ENCODE measurements around the gene GRIP2.
A peak's percentile ranks its signal among the peaks of the same experiment; 100 is the strongest.

Gene GRIP2

DNA sequence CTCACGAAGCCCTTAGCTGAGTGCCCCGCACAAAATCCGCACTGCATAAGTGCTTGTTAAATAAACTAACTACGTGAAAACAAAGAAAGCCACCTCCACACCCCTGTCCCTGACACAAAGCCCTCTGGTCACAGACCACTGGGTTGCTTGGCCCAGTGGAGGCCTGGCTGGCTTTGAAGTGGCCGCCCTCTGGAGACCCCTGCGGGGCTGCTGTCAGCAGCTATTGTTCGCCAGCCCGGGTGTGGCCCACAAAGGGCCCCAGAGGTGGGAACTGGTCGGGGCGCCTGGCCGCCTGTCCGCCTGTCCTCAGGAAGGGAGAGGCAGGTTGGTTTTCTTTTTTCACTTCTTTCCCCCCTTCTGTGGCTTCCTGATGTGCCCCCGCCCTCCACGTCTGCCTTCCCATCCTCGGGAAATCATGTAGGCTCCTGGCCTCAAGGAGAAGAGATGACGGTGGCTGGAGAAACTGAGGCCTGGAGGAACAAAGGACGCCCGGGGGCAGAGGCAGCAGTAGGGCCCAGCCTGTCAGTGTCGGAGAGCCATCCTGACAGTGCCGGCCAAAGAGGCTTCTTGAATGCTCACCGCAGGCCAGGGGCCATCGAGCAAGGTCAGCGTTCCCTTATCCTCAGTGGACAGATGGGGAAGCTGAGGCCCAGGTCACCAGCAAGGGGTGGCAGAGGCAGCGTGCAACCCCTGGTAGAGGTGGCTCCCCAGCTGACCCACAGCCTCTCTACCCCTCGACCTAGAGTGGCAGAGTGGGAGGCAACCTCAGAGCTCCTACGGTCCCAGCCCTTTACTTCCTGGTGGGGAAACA is 76.6 kb downstream of the GRIP2 start:
- DNase-seq, result no peak

DNA sequence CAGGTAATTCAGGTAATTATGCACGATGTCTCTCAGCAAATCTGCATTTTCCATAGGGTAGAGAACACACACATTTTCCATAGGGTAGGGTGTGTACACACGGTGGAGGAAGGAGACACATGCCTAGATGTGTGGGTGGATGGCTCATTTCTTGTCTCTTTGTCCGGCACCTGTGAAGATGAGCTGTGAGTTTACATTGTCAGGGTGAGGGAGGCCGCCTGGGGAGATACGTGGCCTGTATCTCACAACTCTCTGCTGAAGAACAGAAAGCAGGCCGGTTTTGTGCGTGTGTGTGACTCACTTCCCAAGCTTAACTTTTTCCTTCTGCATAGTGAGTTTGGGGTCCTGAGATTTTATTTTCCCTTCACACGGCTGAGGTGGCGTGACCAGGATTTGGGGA is 77.4 kb downstream of the GRIP2 start:
- no peak for DNase-seq

DNA sequence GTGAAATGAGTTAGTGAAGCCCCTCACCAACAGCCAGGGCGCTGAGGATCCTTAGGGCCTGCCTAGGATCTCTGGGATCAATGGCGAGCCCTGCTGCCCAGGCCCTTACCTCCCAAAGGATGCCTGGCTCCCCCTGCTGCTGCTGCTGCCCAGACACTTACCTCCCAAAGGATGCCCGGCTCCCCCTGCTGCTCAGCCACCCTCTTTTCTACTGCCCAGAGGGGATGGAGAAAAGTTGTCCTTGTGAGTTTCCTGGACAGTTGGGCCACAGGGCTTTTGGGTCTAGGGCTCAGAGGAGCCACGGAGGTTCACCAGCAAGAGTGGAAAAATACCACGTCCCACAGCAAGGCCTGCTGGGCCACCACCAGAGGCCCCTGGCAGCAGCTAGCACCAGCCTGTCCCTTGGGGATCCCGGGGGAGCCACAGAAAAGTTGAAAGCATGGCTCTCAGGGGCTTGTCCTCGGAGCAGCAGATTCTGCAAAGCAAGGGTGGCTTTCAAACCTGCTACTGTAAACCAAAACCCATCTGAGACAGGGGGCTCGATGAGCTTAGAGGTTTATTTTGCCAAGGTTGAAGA is 78.3 kb downstream of the GRIP2 start:
- peak; percentile 90 for DNase-seq

DNA sequence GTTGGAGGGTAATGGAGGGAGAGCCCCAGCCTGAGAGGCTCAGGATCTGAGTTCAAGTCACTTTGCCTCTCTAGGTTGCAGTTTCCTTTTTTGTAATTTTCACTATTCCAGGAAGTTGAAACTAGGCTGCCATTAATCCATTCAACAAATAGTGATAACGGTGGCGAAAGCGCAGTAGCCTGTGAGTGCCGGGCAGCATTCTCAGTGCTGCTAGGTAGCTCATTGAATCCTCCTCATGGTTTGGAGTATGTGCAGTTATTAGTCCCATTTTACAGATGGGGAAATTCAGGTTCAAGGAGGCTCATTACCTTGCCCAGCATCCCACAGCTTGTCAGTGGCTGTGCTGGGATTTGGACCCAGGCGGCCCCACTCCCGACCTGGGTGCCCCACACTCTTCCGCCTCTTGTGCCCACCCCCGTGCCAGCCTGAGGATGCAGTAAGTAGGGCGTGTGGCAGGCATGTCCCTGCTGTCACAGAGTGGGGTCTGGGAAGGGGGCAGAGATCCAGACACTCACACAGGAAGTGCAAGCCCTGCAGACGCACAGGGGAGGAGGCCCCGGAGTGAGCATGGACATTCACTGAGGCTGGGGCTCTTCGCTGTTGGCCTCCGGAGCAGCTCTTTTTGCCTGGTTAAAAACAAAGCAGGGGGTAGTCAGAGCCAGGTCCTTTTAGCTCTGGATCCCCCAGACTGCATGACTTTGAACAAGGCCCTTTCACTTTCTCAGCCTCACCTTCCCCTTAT is 79.0 kb downstream of the GRIP2 start:
- no peak for DNase-seq

DNA sequence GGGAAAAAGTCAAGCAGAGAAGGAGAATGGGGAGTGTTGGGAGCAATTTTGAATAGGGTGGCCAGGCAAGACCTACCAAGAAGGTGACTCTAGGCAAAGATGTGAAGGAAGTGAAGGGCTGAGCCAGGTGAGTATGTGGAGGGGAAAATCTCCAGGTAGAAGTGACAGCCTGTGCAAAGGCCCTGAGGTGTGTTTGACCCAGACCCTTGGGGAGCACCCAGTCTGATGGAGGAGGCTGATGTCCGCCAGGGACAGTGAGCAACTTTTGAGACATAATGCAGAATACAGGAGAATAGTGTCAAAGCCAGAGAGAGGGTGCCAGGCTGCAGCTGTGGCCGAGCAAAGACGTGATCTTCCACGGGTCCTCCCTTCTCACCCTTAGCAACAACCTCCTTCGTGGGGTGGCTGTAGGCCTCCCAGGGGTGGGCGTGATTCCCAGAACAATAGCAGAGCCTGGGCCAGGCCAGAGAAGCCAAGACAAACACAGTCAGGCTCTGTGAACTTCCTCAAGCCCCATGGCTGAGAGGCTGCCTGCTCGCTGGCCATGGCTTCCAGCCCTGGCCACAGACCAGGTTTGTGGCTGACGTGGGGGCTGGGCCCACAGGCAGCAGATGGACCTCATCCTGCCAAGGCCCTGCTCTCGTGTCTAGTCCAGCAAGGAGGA is 79.7 kb downstream of the GRIP2 start:
- no peak for DNase-seq

DNA sequence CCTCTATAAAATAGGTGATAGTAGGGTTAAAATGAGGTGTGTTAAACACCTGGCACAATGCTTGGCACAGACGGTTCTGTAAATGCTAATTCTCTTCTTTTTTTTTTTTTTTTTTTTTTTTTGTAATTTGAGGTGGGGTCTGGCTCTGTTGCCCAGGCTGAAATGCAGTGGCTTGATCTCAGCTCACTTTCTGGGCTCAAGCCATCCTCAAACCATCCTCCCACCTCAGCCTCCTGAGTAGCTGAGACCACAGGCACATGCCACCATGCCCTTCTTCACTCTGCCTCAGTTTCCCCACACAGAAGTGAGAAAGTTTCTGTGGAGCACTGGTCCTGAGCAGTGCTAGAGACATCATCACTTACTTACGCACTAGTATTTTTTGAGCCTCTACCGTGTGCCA is 80.4 kb downstream of the GRIP2 start:
- no peak for DNase-seq

DNA sequence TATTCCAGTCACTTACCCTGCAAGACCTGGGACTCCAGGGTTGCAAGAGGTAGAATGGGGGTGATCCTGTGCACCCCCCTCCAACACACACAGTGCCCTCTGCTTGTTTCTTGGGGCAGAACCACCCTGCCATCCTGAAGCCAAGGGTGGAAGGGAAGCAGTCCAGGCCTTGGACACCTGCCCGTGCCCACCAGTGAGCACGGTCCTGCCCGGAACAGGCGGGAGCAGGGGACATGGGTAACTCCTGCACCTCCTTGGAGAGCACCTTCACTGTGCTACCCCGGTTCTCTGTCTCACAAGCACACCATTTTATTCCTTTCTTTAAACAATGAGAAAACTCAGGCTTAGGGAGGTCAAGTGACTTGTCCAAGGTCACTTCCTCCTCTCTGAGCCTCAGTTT is 80.8 kb downstream of the GRIP2 start:
- DNase-seq, result no peak

DNA sequence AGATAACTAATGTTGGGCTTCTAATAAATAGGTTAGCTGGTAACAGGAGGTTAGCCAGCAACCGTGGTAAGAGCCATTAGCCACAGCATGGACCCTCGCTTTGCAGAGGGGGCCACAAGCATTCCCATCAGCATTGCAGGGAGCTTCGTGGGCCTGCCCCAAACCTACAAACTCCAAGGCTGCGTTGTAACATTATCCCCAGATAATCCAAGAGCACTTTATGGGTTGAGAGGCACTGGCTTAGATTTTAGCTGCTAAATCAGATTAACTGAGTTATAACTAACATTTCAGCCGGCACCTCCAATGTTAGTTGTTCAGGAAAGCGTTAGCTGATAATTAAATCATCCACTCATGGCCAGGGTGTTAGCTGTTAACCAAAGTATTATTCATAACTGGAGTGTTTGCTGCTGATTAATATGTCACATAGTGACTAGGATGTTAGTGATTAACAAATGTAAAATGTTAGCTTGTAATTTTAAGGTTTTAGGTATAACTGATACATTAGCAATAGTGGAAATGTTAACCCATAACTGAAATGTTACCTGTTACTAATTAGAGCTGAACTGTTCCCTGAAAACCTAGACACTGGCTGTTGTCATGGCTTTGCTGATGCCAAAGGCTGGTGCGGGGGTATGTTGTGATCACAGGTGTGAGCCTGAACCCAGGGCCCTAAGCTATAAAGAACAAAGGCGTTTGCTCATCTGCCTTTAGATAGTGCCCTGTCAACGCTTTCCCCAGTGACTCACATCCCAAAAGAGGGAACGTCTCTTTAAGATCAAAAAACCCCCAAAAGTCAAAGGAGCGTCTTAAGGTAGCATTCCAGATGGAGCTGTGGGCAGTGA is 81.5 kb downstream of the GRIP2 start:
- no peak for DNase-seq

DNA sequence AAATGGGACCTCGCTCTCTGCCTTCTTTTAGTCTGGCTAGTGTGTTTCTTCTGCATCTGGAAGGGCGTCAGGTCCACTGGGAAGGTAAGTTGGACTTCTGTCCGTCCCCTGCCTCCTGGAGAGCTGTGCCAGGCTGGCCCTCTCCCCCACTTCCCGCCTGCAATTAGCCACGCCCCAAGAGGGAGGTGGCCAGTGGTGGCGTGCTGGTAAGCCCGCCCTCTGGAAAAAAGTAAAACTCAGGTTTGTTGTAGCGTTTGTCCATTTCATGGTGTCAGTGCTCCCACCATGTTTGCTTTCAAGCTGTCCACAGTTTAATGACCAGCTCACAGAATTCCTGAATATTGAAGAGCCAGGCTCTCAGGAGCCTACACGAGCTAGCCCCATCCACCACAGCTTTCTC is 82.1 kb downstream of the GRIP2 start:
- DNase-seq, result no peak

DNA sequence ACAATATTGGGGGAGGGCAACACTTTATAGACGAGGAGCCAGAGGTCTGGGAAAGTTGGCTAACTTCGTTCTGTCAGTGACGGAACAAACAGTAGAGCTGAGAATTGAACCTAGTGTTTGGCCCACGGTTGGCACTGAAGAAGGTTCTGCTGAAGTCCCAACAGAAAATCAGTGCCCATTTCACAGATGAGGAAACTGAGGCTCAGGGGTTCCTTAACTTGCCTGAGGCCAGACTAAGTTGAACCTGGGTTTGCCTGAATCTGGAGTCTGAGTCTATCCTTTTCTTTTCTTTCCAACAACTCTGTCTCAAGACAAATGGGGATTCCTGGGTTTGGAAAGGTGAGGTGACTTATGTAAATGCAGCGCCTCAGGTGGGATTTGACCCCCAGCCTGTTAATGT is 82.7 kb downstream of the GRIP2 start:
- no peak for DNase-seq

DNA sequence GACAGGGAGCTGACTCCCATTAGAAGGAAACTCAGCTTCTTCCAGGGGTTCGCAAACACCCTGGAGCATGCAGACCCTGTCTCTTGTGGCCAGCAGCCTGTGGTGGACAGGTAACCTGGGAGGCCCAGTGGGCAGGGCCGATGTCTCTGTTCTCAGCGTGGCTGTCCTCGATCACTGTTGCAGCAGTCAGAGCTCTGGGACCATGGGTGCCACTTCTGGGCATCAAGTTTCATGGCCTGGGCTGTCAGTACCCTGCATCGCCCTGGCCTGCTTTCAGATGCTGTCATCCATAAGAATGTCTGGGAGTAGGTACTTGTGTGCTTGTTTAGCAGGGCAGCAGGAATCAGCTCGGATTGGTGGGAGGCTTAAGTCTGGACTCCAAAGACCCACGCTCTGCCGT is 83.3 kb downstream of the GRIP2 start:
- DNase-seq, result no peak

DNA sequence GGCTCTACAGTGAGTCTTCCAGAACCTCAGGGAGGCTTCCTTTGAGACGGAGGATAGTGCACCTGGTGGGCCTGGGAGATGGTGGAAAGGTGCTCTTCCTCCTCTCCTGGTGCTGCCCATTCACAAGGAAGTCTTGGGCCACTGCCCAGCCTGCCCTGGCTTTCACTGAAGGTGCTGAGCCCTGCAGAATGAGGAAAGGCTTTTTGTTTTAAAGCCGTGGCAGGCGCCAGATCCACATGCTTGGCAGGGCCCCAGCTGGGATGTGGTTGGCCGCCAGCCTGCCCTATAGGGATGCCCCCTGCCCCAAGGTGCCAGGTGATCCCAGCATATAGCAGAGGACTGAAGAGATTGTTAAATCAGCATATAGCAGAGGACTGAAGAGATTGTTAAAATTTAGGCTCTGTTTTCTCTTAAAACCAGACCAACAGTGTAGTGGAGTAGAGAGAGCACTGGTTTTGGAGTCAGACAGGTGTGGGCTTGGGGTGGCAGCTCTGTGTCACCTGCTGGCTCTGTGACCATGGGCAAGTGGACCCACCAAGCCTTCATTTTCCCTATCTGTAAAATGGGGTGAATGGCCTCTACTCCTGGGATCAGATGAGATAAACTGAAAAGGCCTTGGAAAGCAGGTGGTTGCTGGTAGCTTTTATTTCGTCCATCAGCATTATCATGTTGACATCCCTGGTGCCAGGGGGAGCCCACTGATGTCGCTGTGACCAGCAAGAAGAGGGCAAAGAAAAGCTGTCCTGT is 84.4 kb downstream of the GRIP2 start:
- DNase-seq, result no peak

DNA sequence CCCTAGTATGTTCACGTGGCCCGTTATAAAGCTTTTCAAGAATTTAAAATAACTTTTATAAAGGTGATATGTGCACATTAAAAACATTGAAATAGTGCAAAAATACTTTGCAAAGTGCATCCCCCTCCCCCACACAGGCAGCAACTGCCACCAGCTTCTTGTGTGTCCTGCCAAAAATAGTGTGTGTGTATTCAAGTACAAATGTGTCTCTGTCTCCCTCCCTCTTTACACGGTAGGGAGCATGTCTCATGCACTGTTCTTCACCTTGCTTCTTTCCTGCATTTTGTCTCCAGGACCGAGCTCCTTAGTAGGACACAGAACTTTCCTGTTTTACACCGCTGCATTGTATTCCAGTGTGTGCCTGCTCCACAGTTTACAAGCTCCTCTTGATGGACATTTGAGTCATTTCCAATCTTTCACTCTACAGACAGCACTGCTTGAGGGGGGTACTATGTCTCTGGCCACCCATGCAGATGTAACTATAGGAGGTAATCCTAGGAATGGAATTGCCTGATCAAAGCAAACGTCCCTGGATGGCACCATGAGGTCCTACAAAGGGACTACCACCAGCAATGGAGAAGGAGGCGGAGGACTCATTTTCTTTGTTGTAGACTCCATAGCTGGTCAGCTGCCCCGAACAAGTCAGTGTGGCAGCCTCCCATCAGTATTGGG is 85.4 kb downstream of the GRIP2 start:
- DNase-seq, result no peak

DNA sequence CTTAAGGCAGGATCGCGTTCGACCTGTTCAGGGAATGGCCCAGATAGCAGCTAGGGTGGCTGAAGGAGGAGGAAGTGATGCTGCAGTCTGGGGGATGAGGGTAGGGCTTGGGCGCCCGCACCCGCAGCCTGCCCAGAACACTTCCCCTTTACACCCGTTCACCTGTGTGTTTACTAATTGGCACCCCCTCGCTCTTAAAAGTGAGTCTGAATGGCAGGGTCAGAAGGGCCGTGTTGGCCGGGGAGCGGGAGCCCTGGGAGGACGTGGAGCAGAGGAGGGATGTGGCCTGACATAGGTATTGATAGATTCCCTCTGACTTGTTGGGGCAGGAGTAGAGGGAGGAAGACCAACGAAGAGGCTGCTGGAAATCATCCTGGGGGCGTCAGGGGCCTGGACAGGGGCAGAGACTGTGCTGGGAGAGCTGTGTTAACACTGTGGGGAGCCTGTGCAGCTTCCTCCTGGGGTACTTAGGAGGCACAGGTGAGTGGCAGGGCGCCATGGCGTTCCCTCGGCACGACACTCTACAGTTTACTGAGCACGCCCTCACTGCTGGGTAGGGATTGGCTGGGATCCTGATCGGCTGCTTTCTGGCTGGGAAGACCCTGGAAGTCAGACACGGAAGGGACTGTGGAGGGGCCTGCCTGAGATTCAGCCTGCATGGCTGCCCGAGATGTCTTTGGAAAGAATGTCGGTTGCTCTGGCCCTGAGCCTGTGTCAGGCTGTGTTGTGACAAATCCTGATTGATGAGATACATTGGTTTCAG is 86.1 kb downstream of the GRIP2 start:
- no peak for DNase-seq

DNA sequence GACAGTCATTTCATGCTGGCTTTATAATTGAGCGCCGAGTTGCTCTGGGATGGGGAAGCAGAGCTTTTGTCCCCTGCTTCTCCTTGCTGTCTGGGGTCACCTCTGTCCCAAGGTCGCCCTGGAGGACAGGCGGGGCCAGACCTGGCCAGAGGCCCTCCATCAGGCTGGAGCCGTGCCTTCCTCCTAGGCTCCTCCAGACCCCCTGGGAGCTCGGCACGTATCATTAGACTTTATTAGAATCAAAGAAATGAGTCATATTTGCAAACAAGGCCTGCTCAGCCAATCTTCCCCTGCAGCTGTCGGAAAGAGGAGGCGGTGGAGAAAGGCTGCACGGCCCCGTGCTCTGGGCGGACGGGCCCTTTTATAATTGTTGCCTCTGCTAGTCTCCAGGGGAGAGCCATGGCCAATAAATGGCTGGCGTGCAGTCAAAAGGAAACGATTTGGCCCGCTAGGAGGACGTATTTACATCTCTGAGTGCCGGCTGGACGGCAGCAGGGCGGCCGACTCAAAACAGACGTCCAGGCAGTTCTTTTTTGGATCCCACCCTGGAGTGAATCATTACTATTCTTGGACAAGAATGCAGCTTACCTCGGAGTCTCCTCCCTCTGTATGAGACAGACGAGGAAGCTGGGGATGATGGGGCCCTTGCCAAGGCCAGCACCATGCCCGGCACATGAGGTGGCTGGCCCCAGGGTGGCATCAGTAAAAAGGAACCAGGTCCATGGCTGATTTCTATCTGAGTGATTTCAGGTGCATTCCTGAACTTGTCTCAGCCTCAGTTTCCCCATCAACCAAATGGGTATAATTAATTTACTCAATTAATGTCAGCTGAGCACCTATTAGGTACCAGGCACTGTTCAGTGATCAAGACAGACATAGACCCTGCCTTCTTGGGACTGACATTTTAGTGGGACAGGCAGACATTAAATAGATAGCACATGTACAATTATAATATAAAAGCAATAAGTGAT is 87.1 kb downstream of the GRIP2 start:
- DNase-seq, result no peak

DNA sequence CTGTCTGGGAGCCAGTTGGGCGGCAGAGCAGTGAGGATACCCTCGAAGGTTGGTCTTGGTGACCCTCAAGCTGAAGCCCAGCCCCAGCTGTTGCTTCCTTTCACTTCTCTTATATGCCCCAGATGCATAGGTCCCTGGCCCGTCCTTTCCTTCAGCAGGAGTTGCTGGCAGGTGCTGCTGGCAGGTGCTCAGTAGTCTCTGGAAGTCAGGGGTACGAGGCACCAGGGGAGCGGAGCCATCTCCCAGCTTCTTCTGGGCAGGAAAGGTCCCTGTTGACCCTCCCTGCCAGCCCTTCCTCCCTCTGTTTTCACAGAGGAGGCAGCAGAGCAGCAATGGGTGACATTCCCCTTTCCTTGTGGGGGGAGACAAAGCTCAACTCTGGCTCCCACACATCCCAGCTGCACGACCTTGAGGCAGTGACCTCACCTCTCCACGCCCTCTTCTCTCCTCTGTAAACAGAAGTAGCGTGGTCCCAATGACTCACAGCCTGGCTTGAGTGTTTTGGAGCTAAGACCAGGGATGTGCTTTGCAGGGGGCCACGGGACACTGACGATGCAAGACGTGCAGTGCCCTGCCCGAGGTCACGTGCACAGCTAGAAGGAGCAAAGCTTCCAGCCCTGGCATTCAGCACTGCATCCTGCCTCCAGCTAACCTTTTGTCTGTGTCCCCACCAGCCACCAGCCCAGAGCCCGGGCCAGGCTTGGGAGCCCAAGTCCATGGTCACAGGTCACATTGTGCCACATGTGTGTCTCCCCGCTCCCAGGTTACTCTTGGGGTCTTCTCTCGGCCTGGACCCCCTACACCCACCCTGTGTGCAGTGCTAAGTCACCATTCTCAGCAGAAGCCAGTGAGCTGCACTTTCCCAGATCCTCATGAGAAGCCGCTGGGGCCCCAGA is 88.0 kb downstream of the GRIP2 start:
- DNase-seq, result no peak

DNA sequence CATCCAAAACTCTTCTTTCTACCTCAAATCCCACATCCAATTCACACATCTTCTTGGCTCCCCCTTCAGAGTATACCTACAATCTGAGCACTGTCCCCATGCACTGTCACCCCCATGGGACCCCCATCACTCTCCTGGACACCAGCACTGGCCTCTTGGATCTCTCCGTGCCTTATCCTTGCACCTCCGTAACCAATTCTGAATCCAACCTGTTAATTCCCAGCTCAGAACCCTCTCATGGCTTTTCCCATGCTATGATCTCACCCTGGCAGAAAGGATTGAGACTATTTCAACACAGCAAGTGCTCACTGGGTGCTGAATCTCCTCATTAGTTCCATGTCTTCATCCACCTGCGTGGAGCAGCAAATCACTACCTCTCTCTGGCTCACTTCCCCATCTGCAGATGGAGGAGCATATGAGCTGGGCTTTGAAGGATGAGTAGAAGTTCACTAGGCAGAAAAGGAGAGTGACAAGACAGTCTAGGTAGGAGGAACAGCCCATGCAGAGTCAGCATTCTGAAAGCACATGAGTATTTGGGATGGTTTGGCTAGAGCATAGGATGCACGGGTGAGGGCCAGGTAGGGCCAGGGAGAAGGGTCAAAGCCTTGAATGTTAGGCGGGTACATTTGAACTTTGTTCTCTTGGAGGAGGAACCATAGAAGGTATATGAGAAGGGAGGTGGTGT is 89.1 kb downstream of the GRIP2 start:
- no peak for DNase-seq

DNA sequence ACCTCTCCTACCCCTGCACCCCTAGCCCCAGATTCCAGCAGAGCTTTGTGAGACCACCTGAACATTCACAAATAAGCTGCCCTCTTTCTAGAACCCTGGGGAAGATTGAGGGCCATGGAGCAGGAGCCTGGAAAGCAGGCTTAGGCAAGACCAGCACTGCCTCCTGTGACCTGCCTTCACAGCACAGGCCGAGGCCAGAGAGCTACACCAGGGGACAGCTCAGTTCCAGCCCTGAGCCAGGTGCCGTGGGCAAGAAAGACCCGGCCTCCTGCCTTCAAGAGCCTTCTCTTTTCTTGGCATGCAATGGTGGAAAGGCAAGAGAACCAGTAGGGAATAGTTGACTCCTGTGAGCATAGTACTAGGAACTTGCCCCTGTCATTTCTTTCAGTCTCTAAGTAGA is 89.6 kb downstream of the GRIP2 start:
- DNase-seq, result no peak

Measured in 8988T (cell line).